GM12878 (cell line): ENCODE data around the gene AGTPBP1.

ENCODE experiments used
- EGR1 ChIP-seq, 2 experiments: IDR thresholded peaks; 1 replicate in 1 of 2; 2 replicates in 1 of 2; pipeline ENCODE4 v1.6.1; 2011 to 2012; ENCODE audit warnings: low read depth in 2 of 2, low read length in 2 of 2, borderline replicate concordance in 1 of 2, mild to moderate bottlenecking in 1 of 2, moderate library complexity in 1 of 2
- FOXM1 ChIP-seq: IDR thresholded peaks from 2 replicates; pipeline ENCODE4 v1.6.1; 2012; ENCODE audit warnings: low read depth, mild to moderate bottlenecking, inconsistent platforms, low read length, moderate library complexity
- JUND ChIP-seq: IDR thresholded peaks from 2 replicates; pipeline ENCODE4 v1.6.1; 2012; ENCODE audit warnings: low read depth, mild to moderate bottlenecking, low read length, improper control_type of control experiment, moderate library complexity
- POLR2AphosphoS2 ChIP-seq: IDR thresholded peaks from 2 replicates; pipeline ENCODE4 v1.6.1; 2011; ENCODE audit warnings: low read depth, mild to moderate bottlenecking, low read length, improper control_type of control experiment, moderate library complexity
- YY1 ChIP-seq: IDR thresholded peaks from 2 replicates; pipeline ENCODE4 v1.6.1; 2011; ENCODE audit warnings: low read depth, mild to moderate bottlenecking, low read length
- TF ChIP-seq, protein P1 (sequence below), 3 experiments: IDR thresholded peaks in 2 of 3; conservative IDR thresholded peaks in 1 of 3; 2 replicates each; pipeline ENCODE4 v1.5.1; 2011; ENCODE audit warnings: low read depth in 3 of 3, low read length in 3 of 3, mild to moderate bottlenecking in 3 of 3, control low read depth in 2 of 3, moderate library complexity in 2 of 3, inconsistent platforms in 1 of 3, mixed read lengths in 1 of 3; ENCODE audit not compliant: control insufficient read depth in 2 of 3, insufficient read depth in 1 of 3; ENCODE audit errors: extremely low read depth in 1 of 3
- TF ChIP-seq, protein P2 (sequence below): fragments of 450-650 bp; IDR thresholded peaks from 2 replicates; pipeline ENCODE4 v1.6.1; 2014; ENCODE audit warnings: mild to moderate bottlenecking
- TF ChIP-seq, protein P3 (sequence below): IDR thresholded peaks from 2 replicates; pipeline ENCODE4 v1.6.1; 2011; ENCODE audit warnings: low read depth, mild to moderate bottlenecking, low read length, moderate library complexity, borderline replicate concordance; ENCODE audit errors: extremely low read depth
- TF ChIP-seq, protein P4 (sequence below): IDR thresholded peaks from 2 replicates; pipeline ENCODE4 v1.6.1; 2011; ENCODE audit warnings: low read depth, low read length, improper control_type of control experiment, borderline replicate concordance

DNA sequence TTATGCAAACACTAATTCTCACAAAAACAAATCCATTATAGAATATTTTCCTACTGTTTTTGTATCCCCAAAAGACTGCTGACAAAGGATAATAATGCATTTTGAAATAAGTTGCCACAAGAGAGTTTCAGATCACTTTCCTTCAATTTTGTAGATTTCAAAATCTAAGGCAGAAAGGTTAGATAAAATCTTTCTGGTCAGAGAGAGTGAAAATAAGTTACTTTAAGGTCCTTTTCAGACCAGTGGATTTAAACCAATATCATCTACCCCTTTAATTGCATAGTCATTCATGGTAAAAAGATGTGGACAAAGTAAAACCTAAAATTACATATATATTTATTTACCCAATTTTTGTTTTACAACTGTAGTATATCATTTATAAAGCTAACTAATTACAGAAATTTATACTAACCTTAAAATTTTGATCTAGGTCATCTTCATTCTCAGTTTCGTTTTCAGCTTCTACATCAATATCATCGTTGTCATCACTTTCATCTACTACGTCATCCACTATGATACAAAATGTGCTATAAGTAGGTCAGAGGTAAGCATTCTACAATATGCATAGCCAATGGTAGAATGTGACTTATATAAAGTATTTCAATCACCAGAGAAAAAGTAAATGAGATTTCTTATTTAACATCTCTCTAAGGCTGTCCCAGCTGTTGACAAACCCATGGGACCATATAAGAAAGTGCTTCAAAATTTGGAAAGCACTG is 95.7 kb downstream of the AGTPBP1 start:
- TF ChIP-seq, protein P1, sequence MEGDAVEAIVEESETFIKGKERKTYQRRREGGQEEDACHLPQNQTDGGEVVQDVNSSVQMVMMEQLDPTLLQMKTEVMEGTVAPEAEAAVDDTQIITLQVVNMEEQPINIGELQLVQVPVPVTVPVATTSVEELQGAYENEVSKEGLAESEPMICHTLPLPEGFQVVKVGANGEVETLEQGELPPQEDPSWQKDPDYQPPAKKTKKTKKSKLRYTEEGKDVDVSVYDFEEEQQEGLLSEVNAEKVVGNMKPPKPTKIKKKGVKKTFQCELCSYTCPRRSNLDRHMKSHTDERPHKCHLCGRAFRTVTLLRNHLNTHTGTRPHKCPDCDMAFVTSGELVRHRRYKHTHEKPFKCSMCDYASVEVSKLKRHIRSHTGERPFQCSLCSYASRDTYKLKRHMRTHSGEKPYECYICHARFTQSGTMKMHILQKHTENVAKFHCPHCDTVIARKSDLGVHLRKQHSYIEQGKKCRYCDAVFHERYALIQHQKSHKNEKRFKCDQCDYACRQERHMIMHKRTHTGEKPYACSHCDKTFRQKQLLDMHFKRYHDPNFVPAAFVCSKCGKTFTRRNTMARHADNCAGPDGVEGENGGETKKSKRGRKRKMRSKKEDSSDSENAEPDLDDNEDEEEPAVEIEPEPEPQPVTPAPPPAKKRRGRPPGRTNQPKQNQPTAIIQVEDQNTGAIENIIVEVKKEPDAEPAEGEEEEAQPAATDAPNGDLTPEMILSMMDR (IDR thresholded peaks at IDR 0.05 in 2 of 3, conservative IDR thresholded peaks at IDR 0.05 in 1 of 3; ENCODE audit: control insufficient read depth in 2 of 3, extremely low read depth in 1 of 3, insufficient read depth in 1 of 3, low read depth in 3 of 3, low read length in 3 of 3), result no peak
- TF ChIP-seq, protein P2, sequence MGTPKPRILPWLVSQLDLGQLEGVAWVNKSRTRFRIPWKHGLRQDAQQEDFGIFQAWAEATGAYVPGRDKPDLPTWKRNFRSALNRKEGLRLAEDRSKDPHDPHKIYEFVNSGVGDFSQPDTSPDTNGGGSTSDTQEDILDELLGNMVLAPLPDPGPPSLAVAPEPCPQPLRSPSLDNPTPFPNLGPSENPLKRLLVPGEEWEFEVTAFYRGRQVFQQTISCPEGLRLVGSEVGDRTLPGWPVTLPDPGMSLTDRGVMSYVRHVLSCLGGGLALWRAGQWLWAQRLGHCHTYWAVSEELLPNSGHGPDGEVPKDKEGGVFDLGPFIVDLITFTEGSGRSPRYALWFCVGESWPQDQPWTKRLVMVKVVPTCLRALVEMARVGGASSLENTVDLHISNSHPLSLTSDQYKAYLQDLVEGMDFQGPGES, result no peak
- TF ChIP-seq EGR1 (IDR thresholded peaks at IDR 0.05; ENCODE audit: borderline replicate concordance in 1 of 2, low read depth in 2 of 2, low read length in 2 of 2) (no peak), JUND (no peak), POLR2AphosphoS2 (no peak), FOXM1 (no peak), YY1 (no peak)
- TF ChIP-seq, protein P3, sequence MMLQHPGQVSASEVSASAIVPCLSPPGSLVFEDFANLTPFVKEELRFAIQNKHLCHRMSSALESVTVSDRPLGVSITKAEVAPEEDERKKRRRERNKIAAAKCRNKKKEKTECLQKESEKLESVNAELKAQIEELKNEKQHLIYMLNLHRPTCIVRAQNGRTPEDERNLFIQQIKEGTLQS, result no peak
- TF ChIP-seq, protein P4, sequence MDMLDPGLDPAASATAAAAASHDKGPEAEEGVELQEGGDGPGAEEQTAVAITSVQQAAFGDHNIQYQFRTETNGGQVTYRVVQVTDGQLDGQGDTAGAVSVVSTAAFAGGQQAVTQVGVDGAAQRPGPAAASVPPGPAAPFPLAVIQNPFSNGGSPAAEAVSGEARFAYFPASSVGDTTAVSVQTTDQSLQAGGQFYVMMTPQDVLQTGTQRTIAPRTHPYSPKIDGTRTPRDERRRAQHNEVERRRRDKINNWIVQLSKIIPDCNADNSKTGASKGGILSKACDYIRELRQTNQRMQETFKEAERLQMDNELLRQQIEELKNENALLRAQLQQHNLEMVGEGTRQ, result no peak
